Vagina (tissue), 2 donors: Measurements from ENCODE around the gene SULF2.

Source experiments
- CTCF ChIP-seq, 3 experiments: fragments of 450-650 bp in 2 of 3; fragments of 200-600 bp in 1 of 3; sonication (generic) in 1 of 3; IDR thresholded peaks; one replicate each; pipeline ENCODE4 v1.5.1; 2017 to 2019; ENCODE audit warnings: antibody characterized with exemption in 3 of 3, mild to moderate bottlenecking in 2 of 3, moderate library complexity in 2 of 3
- POLR2A ChIP-seq, 2 donors: fragments of 450-650 bp; IDR thresholded peaks; one replicate each; pipeline ENCODE4 v1.6.1; 2017; ENCODE audit warnings: antibody characterized with exemption in 2 of 2, mild to moderate bottlenecking in 2 of 2, moderate library complexity in 2 of 2
- POLR2AphosphoS5 ChIP-seq, 2 donors: sonication (generic); formaldehyde crosslinking; IDR thresholded peaks; one replicate each; pipeline ENCODE4 v1.9.0; 2017; ENCODE audit warnings: antibody characterized with exemption in 2 of 2, mild to moderate bottlenecking in 2 of 2, low read depth in 1 of 2; ENCODE audit not compliant: insufficient read depth in 1 of 2

GRCh38 chr20:47673671-47673955 is 111.7 kb downstream of the SULF2 start:
- no peak for TF ChIP-seq CTCF (IDR thresholded peaks at IDR 0.05)
- no peak for TF ChIP-seq POLR2AphosphoS5 (IDR thresholded peaks at IDR 0.05; ENCODE audit: insufficient read depth in 1 of 2, low read depth in 1 of 2)
- TF ChIP-seq POLR2A (IDR thresholded peaks at IDR 0.05), result no peak
